Measurements from ENCODE around the gene TMEM243.

Gene TMEM243

DNA sequence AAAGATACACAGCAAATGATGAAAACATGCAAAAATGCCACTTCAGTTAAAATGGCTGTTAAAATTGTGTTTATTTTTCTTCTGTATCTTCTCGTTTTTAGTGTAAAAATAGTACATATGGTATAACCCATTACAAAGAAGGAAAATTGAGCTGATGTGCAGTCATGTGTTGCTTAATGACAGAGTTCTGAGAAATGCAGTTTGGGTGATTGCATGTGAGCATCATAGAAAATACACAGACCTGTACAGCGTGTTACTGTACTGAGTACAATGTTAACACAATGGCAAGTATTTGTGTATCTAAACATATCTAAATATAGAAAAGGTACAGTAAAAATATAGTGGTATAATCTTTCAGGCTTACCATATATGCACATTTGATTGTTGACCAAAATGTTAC is 60.0 kb downstream of the TMEM243 start:
- DNase-seq (ENCODE audit: low read depth in 2 of 3, low spot score in 2 of 3) = no peak

DNA sequence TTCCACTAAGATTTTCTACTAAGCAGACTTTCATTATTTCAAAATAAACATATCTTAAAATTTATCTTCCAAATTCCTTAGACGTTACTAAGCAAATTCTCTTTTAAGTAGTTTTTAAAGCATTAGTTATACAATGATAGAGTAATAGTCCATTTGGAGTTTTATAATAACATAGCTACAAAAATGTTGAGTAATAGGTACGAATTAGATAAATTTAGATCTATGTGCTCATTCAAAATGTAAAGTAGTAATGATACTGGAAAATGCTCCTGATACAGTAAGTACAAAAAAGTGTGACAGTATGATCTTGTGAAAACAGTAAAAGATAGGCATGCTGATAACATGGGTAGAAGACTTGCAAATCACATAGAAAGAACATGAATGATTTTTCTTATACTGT is 62.8 kb downstream of the TMEM243 start:
- DNase-seq (ENCODE audit: low read depth in 2 of 3, low spot score in 2 of 3) = no peak

DNA sequence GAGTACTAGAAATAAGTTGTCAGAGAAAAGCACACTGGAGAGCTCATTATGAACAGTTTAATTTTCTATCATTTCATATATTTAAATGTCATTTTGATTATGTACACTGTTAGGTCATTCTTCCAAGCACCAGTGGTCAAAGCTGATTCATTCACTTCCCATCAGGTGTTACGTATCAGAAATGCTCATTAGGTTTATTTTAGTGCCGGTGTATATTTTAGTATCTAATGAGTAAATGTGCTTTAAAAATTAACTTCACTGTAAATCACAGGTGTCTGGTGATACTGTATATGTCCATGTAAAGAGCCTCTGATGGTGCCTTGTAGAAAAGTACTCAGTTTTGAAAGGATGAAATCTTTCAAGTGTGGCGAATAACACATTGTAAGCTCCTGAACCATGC is 63.7 kb downstream of the TMEM243 start:
- DNase-seq (ENCODE audit: low read depth in 2 of 3, low spot score in 2 of 3) = no peak

DNA sequence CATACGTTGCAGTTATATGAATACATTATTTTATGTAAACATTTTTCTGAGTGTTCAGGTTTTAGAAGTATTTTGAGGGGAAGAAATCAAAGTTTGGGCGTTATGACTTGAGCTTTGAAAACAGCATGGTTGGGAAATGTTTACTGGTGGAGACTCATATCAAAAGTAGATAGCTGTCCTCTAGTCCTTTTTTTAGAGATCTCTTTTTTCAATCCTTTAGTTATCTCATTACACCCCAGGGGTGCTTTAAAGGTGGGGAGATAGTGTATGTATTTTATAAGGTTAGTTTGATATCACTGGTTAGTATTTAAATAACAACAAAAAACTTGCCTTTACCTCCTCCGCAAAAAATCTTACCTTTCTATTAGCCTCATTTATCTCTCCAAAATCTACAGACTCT is 65.0 kb downstream of the TMEM243 start:
- DNase-seq (ENCODE audit: low read depth in 2 of 3, low spot score in 2 of 3) = no peak

DNA sequence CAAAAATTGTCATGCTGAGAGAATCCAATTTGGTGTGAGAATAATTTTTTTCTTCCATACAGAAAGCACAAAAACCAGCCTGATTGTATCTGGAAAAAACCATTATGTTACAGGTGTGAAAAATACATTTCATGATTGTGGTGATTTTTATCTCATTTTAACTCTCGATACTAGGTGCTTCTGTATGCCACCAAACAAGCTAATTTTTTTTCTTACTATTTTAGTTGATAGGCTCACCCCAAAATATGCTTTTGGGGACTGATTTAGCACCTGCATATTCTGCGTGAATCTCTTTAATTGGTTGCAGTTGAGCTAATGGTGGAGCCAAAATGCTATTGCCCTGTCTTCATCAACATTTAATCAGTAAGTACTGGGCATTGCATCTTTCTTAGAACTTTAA is 65.4 kb downstream of the TMEM243 start:
- no peak for DNase-seq (ENCODE audit: low read depth in 2 of 3, low spot score in 2 of 3)

DNA sequence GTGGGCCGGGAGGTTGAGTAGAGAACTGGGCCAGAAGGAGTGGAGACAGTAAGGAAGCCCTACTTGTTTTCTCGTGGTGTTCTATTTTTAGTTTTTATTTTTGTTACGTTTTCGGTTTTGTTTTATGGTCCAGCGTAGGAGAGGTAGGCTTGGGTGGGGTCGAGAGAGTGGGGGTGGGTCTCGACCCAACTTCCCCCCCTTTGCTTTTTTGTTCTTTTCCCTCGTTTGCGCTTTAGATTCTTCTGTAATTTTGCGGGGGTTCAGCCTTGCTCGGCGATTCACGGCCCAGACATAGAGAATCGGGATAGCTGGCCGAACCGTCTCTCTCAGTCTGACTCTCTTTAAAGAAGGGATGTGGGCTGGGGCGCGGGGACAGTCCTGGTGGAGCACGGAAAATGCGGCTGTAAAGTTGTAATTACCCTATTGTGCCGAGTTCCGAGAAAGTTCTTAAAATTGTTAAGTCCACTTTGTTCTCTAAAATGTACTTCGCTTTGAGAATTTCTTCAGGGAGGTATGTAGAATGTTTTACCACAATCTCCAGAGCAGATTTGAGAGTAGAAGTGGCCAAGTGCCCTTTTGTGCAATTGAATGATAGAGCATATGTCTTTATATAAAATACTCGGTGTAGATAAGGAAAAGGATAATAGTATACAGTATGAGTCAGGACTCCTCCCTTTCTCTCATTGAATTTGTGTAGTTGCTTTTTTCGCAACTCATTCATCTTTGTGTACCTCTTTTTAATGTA is 66.5 kb downstream of the TMEM243 start:
- peak in 1 of 3 experiments; percentile 18 for DNase-seq (ENCODE audit: low read depth in 2 of 3, low spot score in 2 of 3)

DNA sequence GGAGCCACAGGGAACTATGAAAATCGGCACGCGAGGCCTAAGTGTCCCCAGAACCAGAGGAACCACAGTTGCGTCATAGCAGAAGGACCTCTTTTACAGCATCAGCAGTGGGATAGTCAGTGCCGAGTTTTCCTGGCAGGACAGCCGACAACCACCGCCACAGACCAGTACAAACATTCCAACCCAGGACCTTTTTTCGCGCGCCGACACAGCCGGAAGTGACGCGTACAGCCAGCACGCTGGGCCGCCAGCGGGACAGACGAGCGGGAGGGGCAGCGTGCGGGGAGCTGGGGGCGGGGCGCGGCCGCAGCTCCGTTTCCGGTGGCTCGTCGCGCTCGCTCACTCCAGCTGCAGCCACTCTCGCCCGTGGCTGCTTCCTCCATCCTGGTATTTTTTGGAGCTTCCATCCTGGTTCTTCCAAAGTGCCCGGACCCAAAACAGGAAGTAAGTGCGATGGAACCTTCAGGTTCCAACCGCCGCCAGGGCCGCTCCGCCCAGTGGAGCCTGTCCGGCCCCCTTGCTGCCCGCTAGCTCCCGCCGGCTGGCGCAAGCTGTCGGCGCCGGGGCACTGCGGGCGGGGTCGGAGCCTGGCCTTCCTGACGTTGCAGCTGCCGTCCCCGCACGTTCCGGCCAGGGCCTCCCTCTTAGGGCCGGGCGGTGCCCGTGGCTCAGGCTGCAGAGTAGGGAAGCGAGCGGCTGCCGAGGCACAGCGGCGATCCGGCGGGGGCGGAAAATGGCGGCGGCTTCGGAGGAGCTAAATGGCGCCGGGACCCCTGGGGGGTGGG is 67.2 kb downstream of the TMEM243 start, which contains the start of gene DMTF1:
TSS of gene DMTF1 (plus strand) at position 342 of the 785 bp plus-strand sequence. CDS start 12,489 bp downstream, outside the sequence.
- DNase-seq (ENCODE audit: low read depth in 2 of 3, low spot score in 2 of 3) = peak; percentile 71 to 78 (median 77)

DNA sequence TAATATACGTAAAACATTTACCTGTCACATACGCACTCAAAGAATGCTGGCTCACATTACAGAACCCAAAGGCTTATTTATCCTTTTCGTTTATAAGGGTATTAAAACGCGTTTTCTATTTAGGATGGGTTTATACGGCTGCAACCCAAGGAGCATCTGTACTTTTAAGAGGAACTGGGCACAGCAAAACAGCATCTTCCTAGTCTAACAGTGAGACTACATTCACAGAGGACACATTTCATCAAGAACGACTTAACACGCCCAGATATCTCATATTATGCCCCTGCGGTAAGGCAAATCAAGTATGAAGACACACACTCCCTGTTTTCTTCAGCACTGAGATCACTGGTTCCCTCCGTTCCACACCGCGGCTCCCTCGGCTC is 67.8 kb downstream of the TMEM243 start:
- DNase-seq (ENCODE audit: low read depth in 2 of 3, low spot score in 2 of 3) = no peak

DNA sequence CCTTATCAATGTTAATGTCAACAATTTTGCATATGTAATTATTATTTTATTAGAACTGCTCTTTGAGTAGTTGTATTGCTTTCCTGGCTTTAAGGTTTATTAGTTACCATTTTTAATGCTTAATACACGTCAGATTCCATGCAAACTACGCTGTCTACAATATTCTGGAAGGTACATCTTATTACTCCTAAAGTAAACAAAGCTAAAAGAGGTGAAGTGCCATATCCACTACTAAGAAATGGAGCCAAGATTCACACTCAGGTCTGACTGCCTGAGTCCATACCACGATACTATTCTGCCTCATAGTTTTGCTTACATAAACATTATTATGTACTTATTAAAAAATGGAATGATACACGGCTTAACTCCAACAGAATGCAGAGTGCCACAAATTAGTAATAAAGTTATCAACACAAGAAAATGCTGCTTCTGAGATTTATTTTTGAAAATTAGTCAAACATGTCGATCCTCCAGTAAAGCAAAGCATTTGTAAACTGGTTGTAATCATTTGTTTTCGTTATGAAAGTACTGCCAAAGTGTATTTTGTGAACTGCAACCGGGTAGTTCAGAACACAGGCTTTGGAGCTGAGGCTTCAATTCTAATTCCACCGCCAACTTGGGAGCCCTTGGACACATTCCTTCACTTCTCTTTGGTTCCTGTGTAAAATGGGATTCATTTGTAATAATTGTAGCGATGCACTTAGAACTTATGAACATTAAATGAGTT is 68.4 kb downstream of the TMEM243 start:
- DNase-seq (ENCODE audit: low read depth in 2 of 3, low spot score in 2 of 3) = no peak

DNA sequence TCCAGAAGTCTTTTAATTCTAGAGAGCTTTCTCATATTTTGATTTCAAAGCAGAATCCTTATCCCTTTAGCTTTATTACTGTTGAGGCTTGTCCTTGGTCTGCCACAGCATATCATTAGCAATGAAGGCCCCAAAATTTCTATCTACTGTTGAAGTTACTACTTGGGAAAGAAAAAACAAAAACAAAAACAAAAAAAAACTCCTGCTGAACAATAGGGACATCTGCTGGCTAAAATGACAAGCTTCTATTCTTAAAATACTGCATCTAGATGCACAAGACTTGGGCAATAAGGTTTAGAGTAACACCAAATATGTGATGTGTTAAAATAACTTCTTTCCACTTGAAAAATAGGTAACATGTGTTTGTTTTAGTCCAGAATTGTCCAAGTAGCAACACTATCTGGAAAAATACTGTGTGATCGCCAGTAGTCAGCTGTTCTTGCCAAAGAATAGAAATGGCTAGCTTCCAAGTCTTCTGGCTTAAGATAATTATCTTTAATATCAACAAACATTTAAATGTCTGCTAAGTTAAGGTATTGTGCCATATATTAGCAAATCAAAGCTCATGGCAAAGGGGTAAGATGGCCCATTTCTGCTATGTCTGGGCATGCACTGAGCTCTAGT is 71.1 kb downstream of the TMEM243 start:
- no peak for DNase-seq (ENCODE audit: low read depth in 2 of 3, low spot score in 2 of 3)

DNA sequence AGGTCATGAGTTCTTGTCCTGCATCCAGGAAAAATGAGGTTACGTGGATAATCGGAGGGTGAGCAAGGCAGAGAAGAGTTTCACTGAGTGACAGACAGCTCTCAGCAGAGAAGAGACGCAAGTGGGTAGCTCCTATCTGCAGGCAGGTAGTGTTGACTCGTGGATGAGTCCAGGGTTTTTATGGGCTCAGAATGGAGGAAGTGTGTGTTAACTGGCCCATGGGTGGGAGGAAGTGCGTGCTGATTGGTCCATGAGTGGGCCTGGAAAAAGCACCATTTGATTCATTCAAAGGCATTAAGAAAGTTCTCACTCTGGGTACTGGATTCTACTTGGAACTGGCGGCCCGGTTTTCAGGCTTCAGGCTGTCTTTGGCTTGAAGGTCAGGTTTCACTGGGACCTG is 72.0 kb downstream of the TMEM243 start:
- DNase-seq (ENCODE audit: low read depth in 2 of 3, low spot score in 2 of 3) = no peak

DNA sequence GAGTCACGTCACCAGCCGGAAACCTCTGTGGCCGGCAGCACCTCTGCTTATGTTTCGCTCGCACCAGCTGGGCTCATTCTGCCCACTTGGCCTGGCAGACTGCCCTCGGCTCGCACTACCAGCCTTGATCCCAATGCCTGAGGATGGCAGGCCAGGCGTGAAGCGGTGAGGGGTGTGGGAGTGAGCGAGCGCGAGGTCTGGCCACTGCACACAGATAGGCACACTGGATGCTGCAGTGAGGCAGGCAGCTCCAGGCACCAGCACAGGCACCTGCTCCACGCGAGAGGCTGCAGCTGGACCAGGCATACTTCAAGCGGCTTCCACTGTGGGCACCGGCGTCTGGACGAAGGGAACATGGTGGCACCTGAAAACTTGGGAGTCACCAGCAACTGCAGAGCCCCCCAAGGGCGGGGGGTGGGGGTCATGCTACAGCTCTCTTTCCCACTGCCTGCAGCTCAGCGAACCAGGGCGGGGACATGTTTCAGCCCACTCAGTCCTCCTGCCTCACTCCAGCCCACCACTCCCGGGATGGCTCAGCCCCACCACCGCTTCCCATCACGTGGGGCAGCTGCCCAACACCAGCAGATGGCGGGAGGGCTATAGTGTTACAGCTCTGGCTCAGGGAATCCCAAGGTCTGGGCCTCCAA is 72.7 kb downstream of the TMEM243 start:
- no peak for DNase-seq (ENCODE audit: low read depth in 2 of 3, low spot score in 2 of 3)

Measured in activated CD8-positive, alpha-beta memory T cell treated with anti-CD3 and anti-CD28 coated beads for 48 hours (primary cell).